ENCODE data around the gene PHLDB2.

Gene PHLDB2

GRCh38 chr3:111999484-112000324 is 140.6 kb downstream of the PHLDB2 start:
- DNase-seq (ENCODE audit: low spot score), result no peak

DNA sequence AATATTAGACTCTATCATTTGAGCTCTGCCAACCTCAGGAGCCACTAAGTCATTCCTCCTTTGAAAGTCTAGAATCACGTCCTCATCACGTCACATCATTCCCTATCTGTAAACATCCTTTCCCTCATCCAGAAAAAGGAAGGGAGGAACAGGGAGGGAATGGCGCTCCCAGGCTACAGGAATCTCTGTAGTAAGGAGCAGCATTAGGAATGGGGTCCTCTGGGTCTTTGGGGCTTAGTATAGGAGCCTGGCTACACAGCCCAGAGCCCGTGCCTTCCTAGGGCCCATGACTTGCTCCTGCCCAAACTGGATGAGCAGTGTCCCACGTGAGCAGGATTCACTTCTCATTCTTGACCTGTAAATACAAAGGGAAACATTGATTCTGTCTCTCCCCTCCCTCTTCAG is 141.3 kb downstream of the PHLDB2 start:
- DNase-seq (ENCODE audit: low spot score), result no peak

- DNase-seq (ENCODE audit: low spot score), result no peak
Measured at GRCh38 chr3:112000966-112001365, 141.9 kb downstream of the PHLDB2 start.

DNA sequence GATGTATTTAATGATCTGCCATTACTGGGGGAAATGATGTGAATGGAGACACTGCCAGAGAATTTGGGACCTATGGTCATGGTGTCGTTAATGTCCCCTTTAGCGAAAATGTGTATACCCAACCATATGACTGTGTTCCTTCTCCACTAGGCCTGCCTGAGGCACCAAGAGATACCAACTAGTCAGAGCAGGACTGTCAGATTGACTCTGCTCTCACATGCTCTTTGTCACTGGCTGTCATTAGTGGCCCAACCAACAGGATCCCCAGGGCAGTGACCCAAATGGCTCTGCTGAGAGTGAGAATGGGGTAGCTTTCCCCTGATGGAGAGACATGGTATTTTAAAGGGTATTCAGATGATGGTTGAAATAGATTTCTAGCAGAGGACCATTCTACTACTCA is 142.5 kb downstream of the PHLDB2 start:
- DNase-seq (ENCODE audit: low spot score), result no peak

- peak; percentile 19 for DNase-seq (ENCODE audit: low spot score)
Measured at GRCh38 chr3:112002096-112002971, 143.3 kb downstream of the PHLDB2 start.

DNA sequence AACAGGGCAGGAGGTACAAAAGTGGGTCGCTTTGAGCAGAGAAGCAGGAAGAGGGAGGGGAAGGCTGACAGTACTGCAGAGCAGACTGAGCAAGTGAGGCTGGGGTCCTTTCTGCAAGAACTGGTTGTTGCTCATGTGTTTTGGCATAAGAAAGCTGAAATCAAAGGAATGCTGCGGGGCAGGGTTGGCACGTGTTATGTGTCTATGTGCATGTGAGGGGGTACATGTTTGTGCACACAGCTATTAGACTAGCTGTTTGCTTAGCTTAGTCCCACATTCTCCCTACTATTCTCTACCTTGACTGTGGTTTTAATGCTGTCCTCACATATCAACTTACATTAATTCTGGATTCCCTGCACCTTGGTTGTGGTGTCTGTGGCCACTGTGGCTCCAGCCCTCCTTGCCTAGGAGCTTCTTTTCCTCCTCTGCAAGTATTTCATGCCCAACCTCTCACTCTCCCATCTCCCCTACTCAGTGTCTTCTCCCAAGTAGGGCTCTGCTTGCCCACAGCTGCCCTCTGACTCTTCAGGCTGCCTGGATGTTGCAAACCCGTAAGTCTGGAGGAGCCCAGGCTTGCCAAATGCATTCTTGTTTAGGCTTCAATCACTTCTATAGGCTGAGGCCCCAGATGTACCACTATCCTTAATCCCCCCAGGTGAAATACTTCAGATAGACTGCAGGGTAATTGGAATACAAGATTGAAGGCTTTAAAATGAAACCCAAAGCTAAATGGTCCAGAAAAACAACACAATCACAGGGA is 144.4 kb downstream of the PHLDB2 start:
- DNase-seq (ENCODE audit: low spot score), result no peak

- DNase-seq (ENCODE audit: low spot score), result no peak
Measured at GRCh38 chr3:112004187-112004586, 145.1 kb downstream of the PHLDB2 start.

- DNase-seq (ENCODE audit: low spot score), result no peak
Measured at GRCh38 chr3:112004669-112005068, 145.6 kb downstream of the PHLDB2 start.

DNA sequence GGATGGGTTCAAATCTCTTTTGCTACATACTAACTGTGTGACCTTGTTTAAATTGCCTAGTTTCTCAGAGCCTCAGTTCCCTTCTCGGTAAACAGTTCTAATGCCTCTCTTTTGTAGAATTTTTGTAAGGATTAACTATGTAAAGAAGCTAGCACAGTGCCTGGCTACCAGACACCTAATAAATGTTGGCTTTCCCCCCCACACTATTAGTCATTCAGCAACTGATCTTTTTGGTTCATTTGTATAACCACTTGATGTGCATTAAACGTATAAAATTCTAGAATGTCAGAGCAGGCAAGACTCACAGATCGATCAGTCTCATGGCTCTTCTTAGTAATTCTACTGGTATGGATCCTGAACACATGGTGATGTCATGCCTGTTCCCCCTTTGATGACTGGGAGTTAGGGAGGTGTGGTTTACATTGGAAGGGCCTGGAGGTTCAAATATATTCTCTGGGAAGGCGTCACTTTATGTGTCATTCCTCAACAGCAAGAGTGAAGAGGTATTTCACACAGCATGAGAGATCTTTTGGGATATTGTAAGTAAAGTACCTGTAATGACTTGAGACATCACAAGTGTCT is 146.1 kb downstream of the PHLDB2 start:
- DNase-seq (ENCODE audit: low spot score), result no peak

DNA sequence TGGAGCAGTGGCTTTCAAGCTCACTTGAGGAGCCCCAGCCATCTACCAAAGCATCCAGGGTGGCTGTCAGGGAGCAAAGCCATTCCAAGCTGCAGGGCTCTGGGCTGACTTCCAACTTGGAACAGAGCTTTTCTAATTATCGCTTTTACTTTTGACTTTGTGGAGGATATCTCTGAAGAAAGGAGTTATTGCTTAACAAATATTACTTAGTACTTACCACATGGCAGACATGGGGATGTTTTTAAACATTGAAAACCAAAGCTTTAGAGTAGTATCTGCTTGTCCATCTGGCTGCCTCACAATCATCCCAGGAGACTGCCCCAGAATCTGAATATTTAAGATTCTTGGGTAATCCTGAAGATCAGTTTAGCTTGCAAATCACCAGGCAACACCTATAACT is 148.6 kb downstream of the PHLDB2 start:
- no peak for DNase-seq (ENCODE audit: low spot score)

DNA sequence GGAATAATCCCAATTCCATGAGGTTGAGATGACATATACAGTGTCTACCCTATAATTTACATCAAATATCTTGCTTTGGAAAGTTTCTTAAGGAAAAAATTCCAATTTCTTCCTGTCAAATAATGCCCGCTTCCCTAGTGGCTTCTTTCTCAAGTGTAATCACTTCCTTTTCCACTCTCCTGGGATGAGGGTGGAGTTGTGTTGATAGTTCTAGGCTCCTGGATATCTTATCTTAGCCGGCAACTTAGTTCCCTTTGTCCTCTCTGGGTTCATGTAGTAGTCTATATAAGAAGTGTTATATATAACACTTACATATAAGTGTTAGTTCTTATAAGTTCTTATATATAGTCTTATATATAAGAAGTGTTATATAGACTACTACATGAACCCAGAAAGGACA is 150.6 kb downstream of the PHLDB2 start:
- DNase-seq (ENCODE audit: low spot score), result no peak

- DNase-seq (ENCODE audit: low spot score), result no peak
Measured at GRCh38 chr3:112010636-112011035, 151.6 kb downstream of the PHLDB2 start.

GRCh38 chr3:112011376-112011940 is 152.4 kb downstream of the PHLDB2 start:
- DNase-seq (ENCODE audit: low spot score), result no peak

- DNase-seq (ENCODE audit: low spot score), result no peak
Measured at GRCh38 chr3:112012205-112012992, 153.3 kb downstream of the PHLDB2 start.

- DNase-seq (ENCODE audit: low spot score), result peak; percentile 30
Measured at GRCh38 chr3:112013058-112013783, 154.2 kb downstream of the PHLDB2 start.

DNA sequence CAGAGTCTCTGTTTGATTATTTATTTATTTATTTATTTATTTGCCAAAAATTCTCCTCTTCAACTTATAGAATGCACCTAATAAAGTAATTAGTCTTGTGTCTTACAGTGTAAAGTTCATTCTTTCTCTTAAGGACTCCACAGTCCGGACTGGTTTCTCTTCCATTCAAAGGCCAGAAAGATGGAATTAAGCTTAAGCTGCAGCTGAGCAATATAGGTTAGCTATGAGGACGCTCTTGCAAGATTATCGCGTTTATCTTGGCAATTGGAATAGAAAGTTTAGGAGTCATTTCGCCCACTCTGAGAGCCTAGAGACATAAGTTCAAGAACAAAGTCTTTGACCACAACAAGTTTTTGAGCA is 154.7 kb downstream of the PHLDB2 start:
- DNase-seq (ENCODE audit: low spot score), result no peak

DNA sequence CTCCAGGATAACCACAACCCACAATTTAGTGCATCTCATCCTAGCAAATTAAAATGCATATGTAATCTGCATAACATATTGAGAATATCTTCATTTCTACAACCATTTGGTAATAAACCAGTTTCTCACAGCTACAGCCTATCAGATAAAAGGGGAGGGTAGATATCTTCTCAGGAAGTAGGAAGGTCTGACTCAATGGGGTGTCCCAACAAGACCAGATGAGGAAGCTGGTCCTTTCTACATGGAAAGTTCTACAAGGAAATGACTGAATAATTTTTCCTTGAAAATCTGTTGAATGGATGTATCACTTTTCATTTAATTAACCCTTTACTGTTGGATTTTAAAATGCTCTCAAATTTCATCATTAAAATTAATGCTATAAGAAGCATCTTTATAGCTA is 158.0 kb downstream of the PHLDB2 start:
- no peak for DNase-seq (ENCODE audit: low spot score)

DNA sequence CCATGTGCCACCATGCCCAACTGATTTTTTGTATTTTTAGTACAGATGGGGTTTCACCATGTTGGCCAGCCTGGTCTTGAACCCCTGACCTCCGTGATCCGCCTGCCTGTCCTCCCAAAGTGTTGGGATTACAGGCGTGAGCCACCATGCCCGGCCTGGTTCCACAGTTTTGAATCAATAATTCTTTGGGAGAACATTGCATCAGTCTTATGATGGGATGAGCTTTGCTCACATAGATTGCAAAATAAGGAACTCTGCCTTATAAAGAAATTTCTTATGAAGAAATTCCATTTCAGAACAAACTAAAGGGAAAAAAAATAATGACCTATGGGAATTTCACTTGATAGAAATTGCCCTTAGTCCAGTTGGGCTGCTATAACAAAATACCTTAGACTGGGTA is 159.6 kb downstream of the PHLDB2 start:
- no peak for DNase-seq (ENCODE audit: low spot score)

DNA sequence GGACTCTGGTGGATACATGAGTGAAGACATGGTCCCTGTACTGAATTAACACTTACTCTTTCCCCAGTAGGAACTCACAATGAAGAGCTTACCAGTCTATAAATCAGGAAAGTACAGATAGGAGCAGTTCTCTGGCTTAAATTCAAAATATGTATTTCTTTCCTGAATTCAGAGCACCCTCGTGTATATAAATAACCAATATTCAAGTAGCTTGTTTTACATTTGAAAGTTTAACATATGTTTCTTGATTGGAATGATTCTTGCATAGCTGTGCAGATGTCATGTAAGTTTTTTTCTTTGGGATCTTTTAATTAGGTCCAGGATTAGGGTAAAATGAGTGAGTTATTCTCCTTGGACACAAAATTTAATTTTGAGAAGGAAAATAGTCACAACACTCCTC is 160.7 kb downstream of the PHLDB2 start:
- no peak for DNase-seq (ENCODE audit: low spot score)

- DNase-seq (ENCODE audit: low spot score), result no peak
Measured at GRCh38 chr3:112020674-112021085, 161.6 kb downstream of the PHLDB2 start.
